HepG2 (cell line): Measurements from ENCODE around the gene SLC22A23. TPM values are rescaled to one million over a fixed set of nuclear protein-coding genes. Genes with fewer than 3 reads are reported as not detected.

Experiments used
- CENPT ChIP-seq: sonication (generic); formaldehyde crosslinking; IDR thresholded peaks from 2 replicates; pipeline ENCODE4 v1.8.0; 2022; ENCODE audit warnings: low read depth, mild to moderate bottlenecking, moderate library complexity, missing genetic modification reagents
- FOXK1 ChIP-seq: sonication (generic); formaldehyde crosslinking; IDR thresholded peaks from 2 replicates; pipeline ENCODE4 v1.4.0; 2020; ENCODE audit warnings: low read depth, missing genetic modification reagents, borderline replicate concordance
- GLMP ChIP-seq: sonication (generic); formaldehyde crosslinking; IDR thresholded peaks from 2 replicates; pipeline ENCODE4 v1.9.0; 2021; ENCODE audit warnings: missing genetic modification reagents, mild to moderate bottlenecking, borderline replicate concordance
- HMG20A ChIP-seq: IDR thresholded peaks from 2 replicates; pipeline ENCODE4 v1.6.1; 2016; ENCODE audit warnings: borderline replicate concordance
- KDM4B ChIP-seq: sonication (generic); formaldehyde crosslinking; IDR thresholded peaks from 2 replicates; pipeline ENCODE4 v1.4.0; 2020; ENCODE audit warnings: missing genetic modification reagents
- MEF2D ChIP-seq: sonication (generic); formaldehyde crosslinking; IDR thresholded peaks from 2 replicates; pipeline ENCODE4 v1.5.1; 2020; ENCODE audit warnings: mild to moderate bottlenecking, missing genetic modification reagents
- NR2F2 ChIP-seq: IDR thresholded peaks from 2 replicates; pipeline ENCODE4 v1.6.1; 2012; ENCODE audit warnings: low read depth, inconsistent platforms, borderline replicate concordance
- PLRG1 ChIP-seq: fragments of 450-650 bp; conservative IDR thresholded peaks from 2 replicates; pipeline ENCODE4 v1.6.1; 2016
- ZNF230 ChIP-seq: sonication (generic); formaldehyde crosslinking; IDR thresholded peaks from 2 replicates; pipeline ENCODE4 v1.4.0; 2020; ENCODE audit warnings: mild to moderate bottlenecking, missing genetic modification reagents
- ZNF292 ChIP-seq: sonication (generic); formaldehyde crosslinking; IDR thresholded peaks from 2 replicates; pipeline ENCODE4 v1.8.1; 2022; ENCODE audit warnings: mild to moderate bottlenecking, low read depth, missing genetic modification reagents, borderline replicate concordance
- ZNF737 ChIP-seq: sonication (generic); formaldehyde crosslinking; IDR thresholded peaks from 2 replicates; pipeline ENCODE4 v1.5.0; 2020; ENCODE audit warnings: missing genetic modification reagents, mild to moderate bottlenecking, borderline replicate concordance
- ZNF770 ChIP-seq: sonication (generic); formaldehyde crosslinking; IDR thresholded peaks from 2 replicates; pipeline ENCODE4 v1.5.0; 2020; ENCODE audit warnings: mild to moderate bottlenecking, missing genetic modification reagents
- polyA plus RNA-seq, 8 experiments: library from polyadenylated mRNA; depleted of rRNA in 3 of 8; stranded (reverse) in 7 of 8; unstranded in 1 of 8; fragments of >200 nt; fragmentation: Illumina TruSeq in 4 of 8; extraction: Trizol in 4 of 8; gene quantifications; 2 replicates each; pipeline versions ENCODE4 v1.2.1 to v1.2.3, GENCODE V29; 2011 to 2016; ENCODE audit warnings: low read depth in 4 of 8, missing spikeins in 1 of 8, mixed read lengths in 1 of 8; ENCODE audit not compliant: insufficient read depth in 1 of 8
- total RNA-seq, 5 experiments: library from RNA; depleted of rRNA; stranded (reverse); fragments of >200 nt; fragmentation: Illumina TruSeq; extraction: Trizol; gene quantifications; 2 replicates each; pipeline ENCODE4 v1.2.3, GENCODE V29; 2016; ENCODE audit warnings: low read depth in 1 of 5
- TF ChIP-seq, protein P1 (sequence below): sonication (generic); formaldehyde crosslinking; IDR thresholded peaks from 2 replicates; pipeline ENCODE4 v1.4.0; 2020; ENCODE audit warnings: missing genetic modification reagents
- TF ChIP-seq, protein P2 (sequence below): sonication (generic); formaldehyde crosslinking; IDR thresholded peaks from 2 replicates; pipeline ENCODE4 v1.5.0; 2020; ENCODE audit warnings: missing genetic modification reagents
- TF ChIP-seq, protein P3 (sequence below): sonication (generic); formaldehyde crosslinking; IDR thresholded peaks from 2 replicates; pipeline ENCODE4 v1.5.0; 2020; ENCODE audit warnings: mild to moderate bottlenecking, missing genetic modification reagents

The SLC22A23 gene
- total and polyA plus RNA-seq, 2 of the 13 experiments (the other 11 are each of a cell fraction or from before 2014, with no cell fraction given): 11.8 to 17.5 TPM

DNA sequence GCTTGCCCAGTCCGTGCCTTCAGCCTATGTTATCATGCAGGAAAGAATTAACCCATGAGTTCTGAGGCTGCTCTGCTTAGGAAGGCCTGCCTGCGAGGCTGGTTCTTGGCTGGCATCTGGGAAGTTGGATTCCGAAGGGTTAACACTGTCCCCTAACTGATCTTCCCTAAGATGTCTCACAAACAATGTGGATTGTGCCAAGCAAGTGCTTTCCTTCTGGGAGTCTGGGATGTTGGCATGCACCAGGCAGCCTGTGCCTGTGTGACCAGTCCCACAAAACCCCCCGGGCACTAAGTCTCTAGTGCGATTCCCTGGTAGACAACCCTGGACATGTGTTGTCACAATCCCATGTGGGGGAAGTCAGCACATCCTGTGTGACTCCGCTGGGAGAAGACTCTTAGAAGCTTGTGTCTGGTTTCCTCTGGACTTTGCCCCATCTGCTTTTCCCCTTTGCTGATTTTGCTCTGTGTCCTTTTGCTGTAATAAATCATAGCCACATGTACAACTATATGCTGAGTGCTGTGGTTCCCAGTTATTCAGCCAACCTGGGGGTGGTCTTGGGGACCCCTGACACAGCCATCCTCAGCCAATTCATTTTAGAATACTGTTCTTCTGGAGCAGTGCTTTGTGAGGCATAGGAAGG is 83.8 kb downstream of the SLC22A23 start (continued):
- TF ChIP-seq, protein P1, sequence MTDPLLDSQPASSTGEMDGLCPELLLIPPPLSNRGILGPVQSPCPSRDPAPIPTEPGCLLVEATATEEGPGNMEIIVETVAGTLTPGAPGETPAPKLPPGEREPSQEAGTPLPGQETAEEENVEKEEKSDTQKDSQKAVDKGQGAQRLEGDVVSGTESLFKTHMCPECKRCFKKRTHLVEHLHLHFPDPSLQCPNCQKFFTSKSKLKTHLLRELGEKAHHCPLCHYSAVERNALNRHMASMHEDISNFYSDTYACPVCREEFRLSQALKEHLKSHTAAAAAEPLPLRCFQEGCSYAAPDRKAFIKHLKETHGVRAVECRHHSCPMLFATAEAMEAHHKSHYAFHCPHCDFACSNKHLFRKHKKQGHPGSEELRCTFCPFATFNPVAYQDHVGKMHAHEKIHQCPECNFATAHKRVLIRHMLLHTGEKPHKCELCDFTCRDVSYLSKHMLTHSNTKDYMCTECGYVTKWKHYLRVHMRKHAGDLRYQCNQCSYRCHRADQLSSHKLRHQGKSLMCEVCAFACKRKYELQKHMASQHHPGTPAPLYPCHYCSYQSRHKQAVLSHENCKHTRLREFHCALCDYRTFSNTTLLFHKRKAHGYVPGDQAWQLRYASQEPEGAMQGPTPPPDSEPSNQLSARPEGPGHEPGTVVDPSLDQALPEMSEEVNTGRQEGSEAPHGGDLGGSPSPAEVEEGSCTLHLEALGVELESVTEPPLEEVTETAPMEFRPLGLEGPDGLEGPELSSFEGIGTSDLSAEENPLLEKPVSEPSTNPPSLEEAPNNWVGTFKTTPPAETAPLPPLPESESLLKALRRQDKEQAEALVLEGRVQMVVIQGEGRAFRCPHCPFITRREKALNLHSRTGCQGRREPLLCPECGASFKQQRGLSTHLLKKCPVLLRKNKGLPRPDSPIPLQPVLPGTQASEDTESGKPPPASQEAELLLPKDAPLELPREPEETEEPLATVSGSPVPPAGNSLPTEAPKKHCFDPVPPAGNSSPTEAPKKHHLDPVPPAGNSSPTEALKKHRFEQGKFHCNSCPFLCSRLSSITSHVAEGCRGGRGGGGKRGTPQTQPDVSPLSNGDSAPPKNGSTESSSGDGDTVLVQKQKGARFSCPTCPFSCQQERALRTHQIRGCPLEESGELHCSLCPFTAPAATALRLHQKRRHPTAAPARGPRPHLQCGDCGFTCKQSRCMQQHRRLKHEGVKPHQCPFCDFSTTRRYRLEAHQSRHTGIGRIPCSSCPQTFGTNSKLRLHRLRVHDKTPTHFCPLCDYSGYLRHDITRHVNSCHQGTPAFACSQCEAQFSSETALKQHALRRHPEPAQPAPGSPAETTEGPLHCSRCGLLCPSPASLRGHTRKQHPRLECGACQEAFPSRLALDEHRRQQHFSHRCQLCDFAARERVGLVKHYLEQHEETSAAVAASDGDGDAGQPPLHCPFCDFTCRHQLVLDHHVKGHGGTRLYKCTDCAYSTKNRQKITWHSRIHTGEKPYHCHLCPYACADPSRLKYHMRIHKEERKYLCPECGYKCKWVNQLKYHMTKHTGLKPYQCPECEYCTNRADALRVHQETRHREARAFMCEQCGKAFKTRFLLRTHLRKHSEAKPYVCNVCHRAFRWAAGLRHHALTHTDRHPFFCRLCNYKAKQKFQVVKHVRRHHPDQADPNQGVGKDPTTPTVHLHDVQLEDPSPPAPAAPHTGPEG: no peak
- TF ChIP-seq, protein P2, sequence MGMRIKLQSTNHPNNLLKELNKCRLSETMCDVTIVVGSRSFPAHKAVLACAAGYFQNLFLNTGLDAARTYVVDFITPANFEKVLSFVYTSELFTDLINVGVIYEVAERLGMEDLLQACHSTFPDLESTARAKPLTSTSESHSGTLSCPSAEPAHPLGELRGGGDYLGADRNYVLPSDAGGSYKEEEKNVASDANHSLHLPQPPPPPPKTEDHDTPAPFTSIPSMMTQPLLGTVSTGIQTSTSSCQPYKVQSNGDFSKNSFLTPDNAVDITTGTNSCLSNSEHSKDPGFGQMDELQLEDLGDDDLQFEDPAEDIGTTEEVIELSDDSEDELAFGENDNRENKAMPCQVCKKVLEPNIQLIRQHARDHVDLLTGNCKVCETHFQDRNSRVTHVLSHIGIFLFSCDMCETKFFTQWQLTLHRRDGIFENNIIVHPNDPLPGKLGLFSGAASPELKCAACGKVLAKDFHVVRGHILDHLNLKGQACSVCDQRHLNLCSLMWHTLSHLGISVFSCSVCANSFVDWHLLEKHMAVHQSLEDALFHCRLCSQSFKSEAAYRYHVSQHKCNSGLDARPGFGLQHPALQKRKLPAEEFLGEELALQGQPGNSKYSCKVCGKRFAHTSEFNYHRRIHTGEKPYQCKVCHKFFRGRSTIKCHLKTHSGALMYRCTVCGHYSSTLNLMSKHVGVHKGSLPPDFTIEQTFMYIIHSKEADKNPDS (CRISPR knock-in tag): no peak
- TF ChIP-seq NR2F2 (no peak), ZNF292 (peak; percentile 71; the same call in 1 of the 2 replicates), FOXK1 (CRISPR knock-in tag) (peak; percentile 78; the same call in 1 of the 2 replicates), ZNF737 (no peak), MEF2D (CRISPR knock-in tag) (peak; percentile 69; the same call in 1 of the 2 replicates), ZNF770 (CRISPR knock-in tag) (no peak), CENPT (CRISPR knock-in tag) (no peak), PLRG1 (no peak), ZNF230 (CRISPR knock-in tag) (no peak), HMG20A (peak; percentile 81; the same call in 1 of the 2 replicates), GLMP (no peak), KDM4B (CRISPR knock-in tag) (0 out of 2 replicates have a peak, but pooled peaks have one; percentile 58)
- TF ChIP-seq, protein P3, sequence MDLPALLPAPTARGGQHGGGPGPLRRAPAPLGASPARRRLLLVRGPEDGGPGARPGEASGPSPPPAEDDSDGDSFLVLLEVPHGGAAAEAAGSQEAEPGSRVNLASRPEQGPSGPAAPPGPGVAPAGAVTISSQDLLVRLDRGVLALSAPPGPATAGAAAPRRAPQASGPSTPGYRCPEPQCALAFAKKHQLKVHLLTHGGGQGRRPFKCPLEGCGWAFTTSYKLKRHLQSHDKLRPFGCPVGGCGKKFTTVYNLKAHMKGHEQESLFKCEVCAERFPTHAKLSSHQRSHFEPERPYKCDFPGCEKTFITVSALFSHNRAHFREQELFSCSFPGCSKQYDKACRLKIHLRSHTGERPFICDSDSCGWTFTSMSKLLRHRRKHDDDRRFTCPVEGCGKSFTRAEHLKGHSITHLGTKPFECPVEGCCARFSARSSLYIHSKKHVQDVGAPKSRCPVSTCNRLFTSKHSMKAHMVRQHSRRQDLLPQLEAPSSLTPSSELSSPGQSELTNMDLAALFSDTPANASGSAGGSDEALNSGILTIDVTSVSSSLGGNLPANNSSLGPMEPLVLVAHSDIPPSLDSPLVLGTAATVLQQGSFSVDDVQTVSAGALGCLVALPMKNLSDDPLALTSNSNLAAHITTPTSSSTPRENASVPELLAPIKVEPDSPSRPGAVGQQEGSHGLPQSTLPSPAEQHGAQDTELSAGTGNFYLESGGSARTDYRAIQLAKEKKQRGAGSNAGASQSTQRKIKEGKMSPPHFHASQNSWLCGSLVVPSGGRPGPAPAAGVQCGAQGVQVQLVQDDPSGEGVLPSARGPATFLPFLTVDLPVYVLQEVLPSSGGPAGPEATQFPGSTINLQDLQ (CRISPR knock-in tag): no peak
